AG09309 (cell line): Measurements from ENCODE around the gene SLC39A8.

Experiments used
- DNase-seq: peaks from one replicate; pipeline ENCODE4 v3.0.0-alpha.2; 2010; ENCODE audit warnings: low read depth
- H3K4me3 ChIP-seq: 2 replicates; pipeline ENCODE4 v1.5.1; 2011; ENCODE audit warnings: mild to moderate bottlenecking, low read depth, low read length, moderate library complexity; ENCODE audit not compliant: control insufficient read depth
- TF ChIP-seq, protein P1 (sequence below): IDR thresholded peaks from 2 replicates; pipeline ENCODE4 v1.5.1; 2011; ENCODE audit warnings: mild to moderate bottlenecking, low read depth, low read length, inconsistent platforms; ENCODE audit not compliant: insufficient read depth, control insufficient read depth; ENCODE audit errors: missing control alignments

Gene SLC39A8

DNA sequence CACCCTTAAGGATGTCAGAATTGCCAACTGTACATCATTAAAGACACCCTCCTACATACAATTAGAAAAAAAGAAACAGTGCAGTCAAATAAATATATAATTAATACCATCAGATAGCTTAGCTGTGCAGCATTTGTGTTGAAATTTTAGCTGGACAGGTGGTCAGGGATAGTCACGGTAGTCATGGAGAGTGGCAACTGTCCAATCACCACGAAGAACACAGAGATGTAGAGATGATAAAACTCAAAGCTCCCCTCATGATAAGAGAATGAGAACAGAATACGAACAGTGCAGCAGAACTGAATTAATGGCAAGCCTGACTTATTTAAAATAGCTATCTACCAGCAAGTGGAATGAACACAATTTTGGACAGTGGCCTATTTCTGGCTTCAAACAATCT is 27.2 kb downstream of the SLC39A8 start:
- H3K4me3 ChIP-seq = no peak overlapping the region
- DNase-seq = no peak
- TF ChIP-seq, protein P1, sequence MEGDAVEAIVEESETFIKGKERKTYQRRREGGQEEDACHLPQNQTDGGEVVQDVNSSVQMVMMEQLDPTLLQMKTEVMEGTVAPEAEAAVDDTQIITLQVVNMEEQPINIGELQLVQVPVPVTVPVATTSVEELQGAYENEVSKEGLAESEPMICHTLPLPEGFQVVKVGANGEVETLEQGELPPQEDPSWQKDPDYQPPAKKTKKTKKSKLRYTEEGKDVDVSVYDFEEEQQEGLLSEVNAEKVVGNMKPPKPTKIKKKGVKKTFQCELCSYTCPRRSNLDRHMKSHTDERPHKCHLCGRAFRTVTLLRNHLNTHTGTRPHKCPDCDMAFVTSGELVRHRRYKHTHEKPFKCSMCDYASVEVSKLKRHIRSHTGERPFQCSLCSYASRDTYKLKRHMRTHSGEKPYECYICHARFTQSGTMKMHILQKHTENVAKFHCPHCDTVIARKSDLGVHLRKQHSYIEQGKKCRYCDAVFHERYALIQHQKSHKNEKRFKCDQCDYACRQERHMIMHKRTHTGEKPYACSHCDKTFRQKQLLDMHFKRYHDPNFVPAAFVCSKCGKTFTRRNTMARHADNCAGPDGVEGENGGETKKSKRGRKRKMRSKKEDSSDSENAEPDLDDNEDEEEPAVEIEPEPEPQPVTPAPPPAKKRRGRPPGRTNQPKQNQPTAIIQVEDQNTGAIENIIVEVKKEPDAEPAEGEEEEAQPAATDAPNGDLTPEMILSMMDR = no peak

DNA sequence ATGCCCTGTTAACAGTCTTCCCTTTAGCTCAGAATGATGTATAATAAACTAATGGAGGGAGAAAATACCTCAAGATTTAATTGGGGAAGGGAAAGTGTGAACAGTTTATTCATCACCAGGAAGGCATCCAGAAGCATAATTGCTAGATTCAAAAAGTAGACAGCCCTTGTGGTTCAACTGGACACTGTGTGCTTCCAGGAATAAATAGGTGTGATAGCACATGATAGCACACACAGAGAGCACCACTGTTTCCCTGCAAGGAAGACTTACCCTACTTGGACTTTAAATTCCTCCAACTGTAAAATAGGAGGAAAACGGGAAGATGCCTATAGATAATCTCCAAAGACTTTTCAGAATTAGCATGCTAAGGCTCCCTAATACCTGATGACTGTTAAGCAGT is 27.8 kb downstream of the SLC39A8 start:
- H3K4me3 ChIP-seq = no peak overlapping the region
- DNase-seq = no peak
- TF ChIP-seq, protein P1 = no peak

DNA sequence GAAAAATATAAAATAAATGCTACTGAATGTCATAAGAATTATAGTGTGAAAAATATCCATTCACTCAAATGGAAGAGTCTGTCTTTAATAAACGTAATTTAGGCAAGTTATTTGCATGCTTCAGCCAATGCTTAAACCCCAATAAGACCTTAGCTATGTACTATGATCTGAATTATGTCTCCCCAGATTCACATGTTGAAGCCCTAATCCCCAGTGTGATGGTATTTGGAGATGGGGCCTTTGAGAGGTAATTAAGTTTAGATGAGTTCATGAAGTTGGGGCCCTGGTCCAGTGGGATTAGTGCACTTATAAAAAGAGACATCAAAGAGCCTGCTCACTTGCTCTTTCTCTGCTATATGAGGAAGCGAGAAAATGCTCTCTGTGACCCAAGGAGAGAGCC is 28.7 kb downstream of the SLC39A8 start:
- no peak overlapping the region for H3K4me3 ChIP-seq
- TF ChIP-seq, protein P1 = no peak
- DNase-seq = no peak

GRCh38 chr4:102315532-102315931 is 29.8 kb downstream of the SLC39A8 start:
- DNase-seq = no peak
- TF ChIP-seq, protein P1 = no peak
- no peak overlapping the region for H3K4me3 ChIP-seq

GRCh38 chr4:102312417-102312816 is 32.9 kb downstream of the SLC39A8 start:
- DNase-seq = no peak
- H3K4me3 ChIP-seq = no peak overlapping the region
- TF ChIP-seq, protein P1 = no peak

DNA sequence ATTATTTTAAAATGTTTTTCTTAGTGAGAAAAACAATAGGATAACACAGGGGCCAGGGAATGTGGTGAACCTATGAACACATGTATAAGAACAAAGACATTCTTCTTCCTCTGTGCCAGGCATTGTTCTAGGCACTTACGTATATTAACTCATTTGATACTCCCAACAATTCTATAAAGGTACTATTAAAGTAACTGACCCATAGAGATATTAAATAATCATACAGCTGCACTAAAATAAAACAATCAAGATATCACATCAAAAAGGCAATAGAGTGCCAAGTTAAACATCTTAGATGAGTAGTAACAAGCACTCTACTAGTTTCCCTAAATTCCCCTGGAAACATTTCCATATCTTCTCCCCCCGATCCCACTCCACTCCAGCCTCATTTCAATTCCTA is 33.4 kb downstream of the SLC39A8 start:
- TF ChIP-seq, protein P1 = no peak

DNA sequence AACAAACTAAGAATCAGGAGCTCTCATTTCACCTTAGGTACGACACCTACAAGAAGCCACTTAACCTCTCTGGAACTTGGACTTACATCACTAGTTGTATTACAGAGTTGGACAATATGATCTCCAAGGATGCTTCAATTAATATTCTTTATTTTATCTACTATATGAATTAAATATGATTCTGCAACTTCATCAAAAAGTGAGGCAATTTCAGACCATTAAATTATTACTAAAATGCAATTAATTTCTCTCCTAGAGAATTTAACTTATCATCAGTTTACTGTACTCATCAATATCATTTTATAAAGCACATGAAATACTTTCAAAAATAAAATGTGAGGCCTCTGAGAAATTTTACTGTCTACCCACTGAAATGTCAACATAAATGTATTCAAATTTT is 33.9 kb downstream of the SLC39A8 start:
- TF ChIP-seq, protein P1 = no peak
- H3K4me3 ChIP-seq = no peak overlapping the region
- DNase-seq = no peak

More for the DNA sequence above, 33.4 kb downstream of the SLC39A8 start:
- no peak for DNase-seq
- no peak overlapping the region for H3K4me3 ChIP-seq
